ENCODE measurements around the gene ARNT2.
A peak's percentile ranks its signal among the peaks of the same experiment; 100 is the strongest.
"Not testable (repeated sequence)": the region's sequence is repeated elsewhere in the genome, so short reads cannot be mapped to it uniquely, and the experiment has no call there.

The ARNT2 gene

DNA sequence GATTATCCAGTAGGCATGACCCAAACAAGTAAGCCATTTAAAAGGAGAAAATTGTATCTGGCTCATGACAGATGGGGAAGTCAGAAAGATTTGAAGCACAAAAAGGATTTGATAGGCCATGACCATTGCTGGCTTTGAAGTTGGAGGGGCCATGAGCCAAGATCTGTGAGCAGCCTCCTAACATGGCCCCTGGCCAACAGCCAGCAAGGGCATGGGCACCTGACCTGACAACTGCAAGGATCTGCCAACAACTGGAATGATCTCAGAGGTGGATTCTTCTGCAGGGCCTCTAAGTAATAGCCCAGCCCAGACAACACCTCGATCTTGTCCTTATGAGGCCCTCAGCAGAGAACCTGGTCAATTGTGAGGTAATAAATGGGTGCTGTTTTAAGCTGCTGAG, 93.0 kb downstream of the ARNT2 start:
- Mint-ChIP-seq H3K4me3 (no peak overlapping the region), H3K4me1 (no peaks in the 10 kb centered on the region), H3K36me3 (no peaks in the 10 kb centered on the region), H3K27ac (no peak overlapping the region), H3K9me3 (no peaks in the 10 kb centered on the region)
- ATAC-seq = no peak
- no peak for DNase-seq (ENCODE audit: low spot score in 2 of 2)

DNA sequence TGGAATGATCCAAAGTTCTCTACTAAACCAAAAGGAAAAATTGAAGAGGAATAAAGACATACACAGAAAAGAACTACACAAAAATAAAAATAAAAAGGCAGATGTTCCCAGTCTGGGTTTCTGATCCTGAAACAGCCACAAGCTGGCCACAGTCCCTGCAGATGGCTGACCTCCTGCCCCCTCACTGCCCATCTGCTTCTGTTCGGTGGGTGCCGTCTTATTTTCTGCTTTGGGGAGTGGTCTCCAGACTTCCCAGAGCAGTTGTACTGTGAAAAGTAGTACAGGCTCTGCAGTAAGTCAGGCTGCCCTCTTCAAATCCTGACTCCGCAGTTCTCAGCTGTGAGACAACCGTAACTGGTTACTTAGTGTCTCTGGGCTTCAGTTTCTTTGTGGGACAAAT, 94.5 kb downstream of the ARNT2 start:
- ATAC-seq (no peak), DNase-seq (ENCODE audit: low spot score in 2 of 2) (no peak)
- no peaks in the 10 kb centered on the region for H3K4me1 Mint-ChIP-seq
- no peak overlapping the region for H3K27ac Mint-ChIP-seq
- H3K4me3 Mint-ChIP-seq = no peak overlapping the region
- no peaks in the 10 kb centered on the region for H3K36me3 Mint-ChIP-seq
- no peaks in the 10 kb centered on the region for H3K9me3 Mint-ChIP-seq

GRCh38 chr15:80500021-80500420, 95.8 kb downstream of the ARNT2 start:
- Mint-ChIP-seq H3K36me3 (no peaks in the 10 kb centered on the region), H3K4me3 (no peak overlapping the region), H3K27ac (no peak overlapping the region), H3K9me3 (no peaks in the 10 kb centered on the region), H3K4me1 (no peaks in the 10 kb centered on the region)
- DNase-seq (ENCODE audit: low spot score in 2 of 2) = no peak
- ATAC-seq = no peak

DNA sequence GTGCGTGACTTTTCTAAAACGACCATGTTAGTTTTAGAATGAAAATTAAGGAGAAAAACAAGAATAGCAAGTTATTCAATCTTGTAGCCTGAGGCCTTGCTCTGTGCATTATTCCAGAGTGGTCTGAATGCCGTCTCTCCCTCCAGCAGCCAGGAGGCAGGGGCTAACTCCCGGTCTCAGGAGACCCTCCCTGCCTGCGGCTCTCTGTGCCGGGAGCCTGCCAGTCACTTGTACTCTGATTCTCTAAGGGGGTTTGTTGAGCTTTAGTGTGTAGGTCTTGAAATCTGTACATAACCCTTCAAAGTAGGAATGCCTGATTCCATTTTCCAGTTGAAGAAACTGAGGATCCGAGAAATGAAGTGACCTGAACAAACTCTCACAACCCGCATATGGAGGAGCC, 97.3 kb downstream of the ARNT2 start:
- Mint-ChIP-seq H3K4me1 (no peaks in the 10 kb centered on the region), H3K27ac (no peak overlapping the region), H3K36me3 (no peaks in the 10 kb centered on the region), H3K4me3 (no peak overlapping the region), H3K9me3 (no peaks in the 10 kb centered on the region)
- no peak for DNase-seq (ENCODE audit: low spot score in 2 of 2)
- ATAC-seq = no peak

DNA sequence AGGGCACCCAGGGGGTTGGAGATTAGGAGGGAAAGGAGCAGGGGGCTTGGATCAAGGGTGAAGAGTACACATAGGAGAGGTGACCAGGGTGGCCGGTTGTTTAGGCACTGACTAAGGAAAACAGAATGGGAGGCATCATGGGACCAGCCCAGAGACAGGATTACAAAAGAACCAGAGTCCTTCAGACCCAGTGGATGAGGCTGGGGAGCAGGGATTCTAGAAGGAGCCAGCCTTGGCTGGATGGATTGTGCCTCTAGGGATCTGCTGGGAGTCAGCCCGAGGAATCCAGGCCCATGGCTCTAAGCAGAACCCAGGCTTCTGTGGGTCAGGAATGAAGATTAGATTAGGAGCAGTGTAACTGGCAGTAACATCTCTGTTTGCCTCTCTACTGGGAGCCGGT, 98.6 kb downstream of the ARNT2 start:
- no peak for ATAC-seq
- no peaks in the 10 kb centered on the region for H3K36me3 Mint-ChIP-seq
- H3K4me1 Mint-ChIP-seq = no peaks in the 10 kb centered on the region

DNA sequence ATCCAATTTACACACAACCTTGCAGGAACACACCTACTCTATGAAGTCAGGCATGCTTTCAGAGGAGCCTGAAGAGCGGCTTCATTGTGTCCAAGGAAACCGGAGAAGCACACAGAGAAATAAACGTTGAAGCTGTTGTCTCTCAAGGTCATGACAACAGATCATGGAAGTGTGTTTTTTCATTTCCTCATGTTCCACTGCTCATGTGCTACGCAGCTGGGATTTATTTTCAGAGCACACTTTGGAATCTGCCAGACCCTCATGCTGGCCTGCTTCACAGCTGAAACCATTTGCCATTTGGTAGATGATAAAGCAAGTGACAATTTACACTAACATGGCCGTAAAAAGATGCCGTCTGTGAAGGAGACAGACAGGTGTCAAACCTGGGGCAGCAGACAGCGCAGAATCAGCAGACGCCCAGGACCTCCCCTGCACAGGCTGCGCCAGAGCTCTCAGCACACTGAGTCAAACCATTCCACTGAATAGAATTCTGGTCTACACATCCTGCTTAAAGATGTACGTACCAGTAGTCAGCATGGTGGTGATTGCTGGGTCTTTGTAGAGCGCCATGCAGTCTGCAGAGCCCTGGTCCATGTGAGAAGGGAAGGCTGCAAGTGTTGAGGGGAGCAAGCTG, 99.3 kb downstream of the ARNT2 start:
- Mint-ChIP-seq H3K27ac (no peak overlapping the region), H3K9me3 (no peaks in the 10 kb centered on the region), H3K4me3 (no peak overlapping the region), H3K36me3 (no peaks in the 10 kb centered on the region), H3K4me1 (no peaks in the 10 kb centered on the region)
- no peak for DNase-seq (ENCODE audit: low spot score in 2 of 2)
- ATAC-seq = no peak

More for the DNA sequence above, 98.6 kb downstream of the ARNT2 start:
- no peak for DNase-seq (ENCODE audit: low spot score in 2 of 2)
- Mint-ChIP-seq H3K4me3 (no peak overlapping the region), H3K9me3 (no peaks in the 10 kb centered on the region), H3K27ac (no peak overlapping the region)

DNA sequence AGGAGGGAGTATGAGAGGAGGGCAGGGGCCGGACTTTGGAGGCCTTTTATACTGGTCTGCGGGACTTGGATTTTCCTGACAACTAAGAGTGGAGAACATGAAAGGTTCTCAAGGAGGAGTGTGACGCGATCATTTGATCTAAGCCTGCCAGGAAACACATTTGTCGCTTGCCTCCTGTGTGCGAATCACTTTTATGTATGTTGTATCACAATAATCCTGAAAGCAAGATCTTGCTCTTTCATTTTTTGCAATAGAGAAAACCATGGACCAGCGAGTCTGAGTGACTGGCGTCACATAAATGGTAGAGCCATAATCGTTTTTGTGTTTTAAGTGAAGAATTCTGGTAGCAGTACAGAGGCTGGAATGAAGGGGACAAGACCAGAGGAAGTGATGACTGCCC, 100.7 kb downstream of the ARNT2 start:
- Mint-ChIP-seq H3K4me1 (peaks cover 6% of the 10 kb centered on the region), H3K27ac (no peak overlapping the region), H3K4me3 (no peak overlapping the region), H3K36me3 (no peaks in the 10 kb centered on the region), H3K9me3 (no peaks in the 10 kb centered on the region)
- DNase-seq (ENCODE audit: low spot score in 2 of 2) (no peak), ATAC-seq (no peak)

DNA sequence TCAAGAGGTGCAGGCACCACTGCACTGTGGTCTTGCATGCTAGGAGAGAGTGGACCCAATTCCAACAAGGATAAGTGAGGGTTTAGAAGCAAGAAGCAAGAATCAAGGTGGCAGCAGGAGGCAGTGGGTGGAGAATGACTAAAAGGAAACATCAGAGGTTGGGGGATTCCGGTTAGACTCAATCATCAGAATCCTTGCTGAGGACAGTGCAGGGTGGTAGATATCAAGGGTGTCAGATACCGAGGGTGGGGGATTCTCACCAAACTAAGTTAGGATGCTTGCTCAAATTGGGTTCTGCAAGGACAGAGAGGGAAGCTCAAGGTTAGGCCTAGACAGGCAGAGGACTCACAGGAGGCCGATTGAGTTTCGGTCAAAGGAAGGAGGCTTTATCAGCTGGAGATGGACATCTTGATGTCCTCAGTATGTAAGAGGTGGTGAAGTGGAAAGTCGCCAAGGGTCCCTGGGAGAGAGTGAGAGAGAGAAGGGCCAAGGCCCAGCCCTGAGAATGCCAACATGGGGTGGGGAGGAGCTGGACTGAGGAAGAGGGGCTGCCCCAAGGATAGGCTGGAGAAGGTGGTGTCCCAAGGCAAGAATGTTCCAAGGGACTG, 102.2 kb downstream of the ARNT2 start:
- Mint-ChIP-seq H3K27ac (no peak overlapping the region), H3K4me3 (no peak overlapping the region), H3K4me1 (peaks cover 6% of the 10 kb centered on the region), H3K9me3 (no peaks in the 10 kb centered on the region), H3K36me3 (no peaks in the 10 kb centered on the region)
- DNase-seq (ENCODE audit: low spot score in 2 of 2) = no peak
- no peak for ATAC-seq

DNA sequence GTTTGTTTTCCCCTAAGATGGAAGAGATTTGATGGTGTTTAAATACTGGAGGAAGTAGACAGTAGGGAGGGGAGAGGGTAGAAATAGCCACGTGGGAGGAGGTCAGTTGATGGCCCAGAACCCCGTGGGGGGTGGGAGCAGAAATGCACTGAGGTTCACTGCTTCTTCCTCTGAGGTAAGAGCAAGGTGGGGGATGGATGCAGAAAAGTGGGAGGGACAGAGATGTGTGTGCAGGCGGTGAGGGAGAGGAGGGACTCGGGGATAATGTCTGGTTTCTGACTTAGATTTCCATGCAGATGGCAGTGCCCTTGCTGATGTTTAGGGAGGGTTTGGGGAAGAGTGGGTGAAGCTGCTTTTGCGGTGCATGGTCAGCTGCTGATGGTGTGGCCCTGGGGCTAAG, 102.9 kb downstream of the ARNT2 start:
- peaks cover 6% of the 10 kb centered on the region for H3K4me1 Mint-ChIP-seq
- no peak for ATAC-seq
- no peaks in the 10 kb centered on the region for H3K9me3 Mint-ChIP-seq
- H3K36me3 Mint-ChIP-seq = no peaks in the 10 kb centered on the region
- H3K4me3 Mint-ChIP-seq = no peak overlapping the region
- no peak overlapping the region for H3K27ac Mint-ChIP-seq
- DNase-seq (ENCODE audit: low spot score in 2 of 2) = no peak

GRCh38 chr15:80507638-80508316, 103.6 kb downstream of the ARNT2 start:
- H3K36me3 Mint-ChIP-seq = no peaks in the 10 kb centered on the region
- no peak overlapping the region for H3K27ac Mint-ChIP-seq
- no peaks in the 10 kb centered on the region for H3K9me3 Mint-ChIP-seq
- H3K4me3 Mint-ChIP-seq = no peak overlapping the region
- no peak for DNase-seq (ENCODE audit: low spot score in 2 of 2)
- peaks cover 6% of the 10 kb centered on the region for H3K4me1 Mint-ChIP-seq
- no peak for ATAC-seq

GRCh38 chr15:80508783-80509182, 104.6 kb downstream of the ARNT2 start:
- Mint-ChIP-seq H3K4me1 (peaks cover 6% of the 10 kb centered on the region), H3K4me3 (no peak overlapping the region), H3K27ac (no peak overlapping the region), H3K36me3 (no peaks in the 10 kb centered on the region), H3K9me3 (no peaks in the 10 kb centered on the region)
- no peak for DNase-seq (ENCODE audit: low spot score in 2 of 2)
- ATAC-seq = no peak

- DNase-seq (ENCODE audit: low spot score in 2 of 2) (no peak), ATAC-seq (peak; percentile 55)
- Mint-ChIP-seq H3K9me3 (no peaks in the 10 kb centered on the region), H3K4me1 (peaks cover 6% of the 10 kb centered on the region), H3K4me3 (no peak overlapping the region), H3K27ac (no peak overlapping the region), H3K36me3 (no peaks in the 10 kb centered on the region)
Observed at GRCh38 chr15:80509800-80510199, 105.6 kb downstream of the ARNT2 start.

GRCh38 chr15:80510985-80511384, 106.8 kb downstream of the ARNT2 start:
- not testable (repeated sequence) for H3K4me1 Mint-ChIP-seq; H3K27ac Mint-ChIP-seq; H3K4me3 Mint-ChIP-seq; H3K36me3 Mint-ChIP-seq; H3K9me3 Mint-ChIP-seq; ATAC-seq; DNase-seq (ENCODE audit: low spot score in 2 of 2)

DNA sequence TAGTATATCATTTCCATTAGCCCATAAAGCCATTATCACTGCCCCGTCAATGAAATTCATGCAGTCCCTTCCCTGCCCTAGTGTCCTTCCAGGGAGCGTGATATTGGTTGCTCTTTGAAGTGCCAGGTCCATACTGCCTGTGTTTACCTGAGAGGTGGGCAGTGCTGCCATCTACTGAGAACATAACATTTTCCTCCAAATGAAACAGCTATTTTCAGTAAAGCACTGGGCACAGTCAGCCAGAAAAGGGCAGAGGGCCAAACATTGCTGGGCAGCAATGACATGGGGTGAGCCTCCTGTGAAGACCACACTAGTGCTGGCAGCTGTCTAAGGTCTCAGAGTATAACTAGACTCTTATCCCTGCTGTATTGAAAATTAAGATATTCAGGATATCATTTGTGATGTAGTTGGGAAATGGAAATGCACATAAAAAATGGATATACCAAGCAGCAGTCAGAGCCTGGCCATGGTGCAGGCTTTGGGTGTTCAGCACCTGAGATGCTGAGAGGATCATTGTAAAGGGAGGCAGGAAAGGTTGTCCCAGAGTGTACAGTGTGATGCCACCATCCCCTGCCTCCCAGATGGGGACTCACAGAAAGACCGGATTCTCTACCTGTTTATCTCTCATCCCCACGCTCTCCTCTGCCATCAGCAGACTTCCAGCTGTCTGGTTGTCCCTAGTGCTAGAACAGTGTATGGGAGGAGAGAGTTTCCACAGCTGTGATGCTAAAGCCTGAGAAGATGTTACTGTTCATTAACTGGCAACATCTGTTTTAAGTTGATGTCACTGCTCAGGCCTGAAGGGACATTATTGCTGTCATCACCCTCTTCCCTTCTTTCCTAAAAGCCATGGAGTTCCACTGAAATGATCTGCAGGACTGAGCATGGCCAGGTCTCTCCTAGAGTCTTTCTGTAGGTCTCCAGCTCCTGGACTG, 108.8 kb downstream of the ARNT2 start:
- Mint-ChIP-seq H3K4me1 (peaks cover 6% of the 10 kb centered on the region), H3K4me3 (no peak overlapping the region), H3K9me3 (no peaks in the 10 kb centered on the region), H3K27ac (no peak overlapping the region), H3K36me3 (no peaks in the 10 kb centered on the region)
- ATAC-seq (no peak), DNase-seq (ENCODE audit: low spot score in 2 of 2) (no peak)

GRCh38 chr15:80514071-80514780, 110.0 kb downstream of the ARNT2 start:
- Mint-ChIP-seq H3K36me3 (no peaks in the 10 kb centered on the region), H3K4me3 (no peak overlapping the region), H3K27ac (no peak overlapping the region), H3K9me3 (no peaks in the 10 kb centered on the region), H3K4me1 (peaks cover 6% of the 10 kb centered on the region)
- DNase-seq (ENCODE audit: low spot score in 2 of 2) (no peak), ATAC-seq (no peak)

All from stimulated activated effector memory CD8-positive, alpha-beta T cell treated with anti-CD3 and anti-CD28 coated beads, Interleukin-12 subunit alpha, Interleukin-12 subunit beta, amount 100 ng/mL, for 72 hours (primary cell).